Naive thymus-derived CD8-positive, alpha-beta T cell (primary cell): ENCODE data around the gene CFD. TPM values are rescaled to one million over a fixed set of nuclear protein-coding genes. Genes with fewer than 3 reads are reported as not detected.

Source experiments
- ATAC-seq, 2 donors: fragments of 150-1000 bp; cut with Tn5 transposase in 1 of 2; sonication (Bioruptor Pico), chemical (Tn5 transposase) in 1 of 2; 1 replicate in 1 of 2; 2 replicates in 1 of 2; pipeline ENCODE4 v1.10.0; 2021; ENCODE audit warnings: mild to moderate bottlenecking in 2 of 2, moderate library complexity in 2 of 2
- POLR2A ChIA-PET: fragments of 350-600 bp; sonication (Branson Sonifier 250); formaldehyde crosslinking; loops from one replicate; lab custom pipeline; 2021; ENCODE audit warnings: antibody characterized with exemption; lab: Charles Lee
- DNase-seq, 10 donors: peaks; one replicate each; pipeline versions ENCODE4 v3.0.0 to v3.0.0-alpha.2; 2020 to 2022
- H3K27ac Mint-ChIP-seq, 10 donors: one replicate each; pipeline ENCODE4 v1.8.0; 2020 to 2022; ENCODE audit warnings: mild to moderate bottlenecking in 10 of 10, mixed read lengths in 10 of 10, moderate library complexity in 4 of 10, inconsistent platforms in 1 of 10
- H3K27me3 Mint-ChIP-seq, 5 donors: one replicate each; pipeline ENCODE4 v1.8.0; 2021 to 2022; ENCODE audit warnings: mixed read lengths in 5 of 5
- H3K36me3 Mint-ChIP-seq, 3 donors: one replicate each; pipeline ENCODE4 v1.8.0; 2020 to 2022; ENCODE audit warnings: mixed read lengths in 3 of 3, mild to moderate bottlenecking in 2 of 3, inconsistent platforms in 1 of 3
- H3K4me1 Mint-ChIP-seq, 4 donors: one replicate each; pipeline ENCODE4 v1.8.0; 2021 to 2022; ENCODE audit warnings: mixed read lengths in 4 of 4
- H3K4me3 Mint-ChIP-seq, 10 donors: one replicate each; pipeline ENCODE4 v1.8.0; 2020 to 2022; ENCODE audit warnings: mild to moderate bottlenecking in 10 of 10, mixed read lengths in 10 of 10, moderate library complexity in 6 of 10, inconsistent platforms in 1 of 10
- H3K9me3 Mint-ChIP-seq, 9 donors: one replicate each; pipeline ENCODE4 v1.8.0; 2020 to 2022; ENCODE audit warnings: mixed read lengths in 9 of 9, mild to moderate bottlenecking in 3 of 9, inconsistent platforms in 1 of 9, moderate library complexity in 1 of 9
- polyA plus RNA-seq, 3 donors: library from polyadenylated mRNA; unstranded; fragments of 300-500 nt; fragmentation: Illumina TruSeq; gene quantifications; one replicate each; pipeline ENCODE4 v1.2.3, GENCODE V29; 2021
- total RNA-seq, 8 experiments: library from RNA in 2 of 8; stranded (reverse) in 2 of 8; gene quantifications; one replicate each; pipeline ENCODE4 v1.2.3 and lab custom pipeline; 2021 to 2026

Gene CFD
- total and polyA plus RNA-seq, 5 experiments from 2014 or later, result 2.4 to 10.0 (median 3.9) TPM

DNA sequence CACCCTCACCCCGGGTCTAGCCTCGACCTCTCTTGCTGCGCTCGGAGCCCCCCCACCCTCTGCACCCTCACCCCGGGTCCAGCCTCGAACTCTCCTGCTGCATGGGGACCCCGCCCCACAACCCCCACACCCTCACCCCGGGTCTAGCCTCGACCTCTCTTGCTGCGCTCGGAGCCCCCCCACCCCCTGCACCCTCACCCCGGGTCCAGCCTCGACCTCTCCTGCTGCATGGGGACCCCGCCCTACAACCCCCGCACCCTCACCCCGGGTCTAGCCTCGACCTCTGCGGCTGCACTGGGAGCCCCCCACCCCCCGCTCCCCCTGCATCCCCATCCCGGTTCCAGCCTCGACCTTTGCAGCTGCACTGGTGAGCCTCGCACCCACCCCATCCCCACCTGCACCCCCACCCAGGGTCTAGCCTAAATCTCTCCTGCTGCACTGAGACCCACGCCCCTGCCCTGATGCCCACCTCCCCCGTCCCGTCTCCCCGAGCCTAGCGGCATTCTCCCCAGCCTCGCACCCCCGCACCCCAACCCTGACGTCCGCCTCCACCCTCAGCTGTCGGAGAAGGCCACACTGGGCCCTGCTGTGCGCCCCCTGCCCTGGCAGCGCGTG, 1.8 kb downstream of the CFD start:
- Mint-ChIP-seq H3K9me3 (no peaks in the 10 kb centered on the region), H3K27ac (no peak overlapping the region), H3K4me3 (peak overlapping the region in 2 of 10 donors; percentile 43 to 70), H3K4me1 (peaks cover 7 to 28% (median 18%) of the 10 kb centered on the region in 4 donors), H3K27me3 (peaks cover 0 to 11% (median 0%) of the 10 kb centered on the region in 5 donors), H3K36me3 (no peaks in the 10 kb centered on the region)
- ATAC-seq (no peak), DNase-seq (no peak)
- POLR2A ChIA-PET, result interaction anchor here (0.6 to 13.5 kb wide), 6 partner anchors 12 to 218 kb away, joined by 3 to 165 read pairs (median 4); partner anchors contain the start of genes KISS1R, MED16, R3HDM4 and RNU6-9

DNA sequence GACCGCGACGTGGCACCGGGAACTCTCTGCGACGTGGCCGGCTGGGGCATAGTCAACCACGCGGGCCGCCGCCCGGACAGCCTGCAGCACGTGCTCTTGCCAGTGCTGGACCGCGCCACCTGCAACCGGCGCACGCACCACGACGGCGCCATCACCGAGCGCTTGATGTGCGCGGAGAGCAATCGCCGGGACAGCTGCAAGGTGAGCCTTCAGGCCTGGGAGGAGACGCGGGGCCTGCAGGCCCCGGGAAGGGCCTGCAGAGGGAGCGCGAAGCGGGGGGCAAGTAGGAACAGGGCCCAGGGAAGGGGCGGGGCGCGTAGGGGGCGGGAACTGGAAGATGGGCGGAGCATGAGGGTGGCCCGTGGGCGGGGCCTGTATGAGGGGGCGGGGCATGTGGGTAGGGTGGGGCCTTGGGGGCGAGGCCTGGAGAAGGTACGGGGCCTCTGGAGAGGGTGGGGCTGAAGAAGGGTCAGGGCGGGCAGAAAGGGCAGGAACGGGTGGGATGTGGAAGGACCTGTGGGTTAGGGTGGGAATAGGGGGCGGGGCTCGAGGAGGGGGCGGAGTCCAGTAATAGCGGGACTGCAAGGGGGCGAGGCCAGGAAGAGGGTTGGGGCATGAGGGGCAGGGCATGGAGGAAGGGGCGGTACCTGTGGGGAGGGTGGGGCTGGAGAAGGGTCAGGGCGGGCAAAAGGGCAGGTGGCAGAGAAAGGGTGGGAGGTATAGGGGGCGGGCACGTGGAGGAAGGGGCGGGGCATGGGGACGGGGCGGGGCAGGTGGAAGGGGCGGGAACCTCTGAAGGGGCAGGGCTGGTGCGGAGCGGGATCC, 2.5 kb downstream of the CFD start:
- Mint-ChIP-seq H3K27me3 (peaks cover 0 to 11% (median 0%) of the 10 kb centered on the region in 5 donors), H3K27ac (peak overlapping the region in 1 of 10 donors; percentile 86), H3K4me3 (peak overlapping the region in 7 of 10 donors; percentile 58 to 78 (median 69)), H3K4me1 (peaks cover 7 to 28% (median 18%) of the 10 kb centered on the region in 4 donors), H3K9me3 (no peaks in the 10 kb centered on the region), H3K36me3 (no peaks in the 10 kb centered on the region)
- peak; percentile 10 to 49 for ATAC-seq
- POLR2A ChIA-PET, result interaction anchor here (0.6 to 13.5 kb wide), 11 partner anchors 31 to 407 kb away, joined by 3 to 165 read pairs (median 10); partner anchors contain the start of genes CIRBP, KISS1R, MED16 and R3HDM4
- peak; percentile 47 to 85 (median 63) for DNase-seq

DNA sequence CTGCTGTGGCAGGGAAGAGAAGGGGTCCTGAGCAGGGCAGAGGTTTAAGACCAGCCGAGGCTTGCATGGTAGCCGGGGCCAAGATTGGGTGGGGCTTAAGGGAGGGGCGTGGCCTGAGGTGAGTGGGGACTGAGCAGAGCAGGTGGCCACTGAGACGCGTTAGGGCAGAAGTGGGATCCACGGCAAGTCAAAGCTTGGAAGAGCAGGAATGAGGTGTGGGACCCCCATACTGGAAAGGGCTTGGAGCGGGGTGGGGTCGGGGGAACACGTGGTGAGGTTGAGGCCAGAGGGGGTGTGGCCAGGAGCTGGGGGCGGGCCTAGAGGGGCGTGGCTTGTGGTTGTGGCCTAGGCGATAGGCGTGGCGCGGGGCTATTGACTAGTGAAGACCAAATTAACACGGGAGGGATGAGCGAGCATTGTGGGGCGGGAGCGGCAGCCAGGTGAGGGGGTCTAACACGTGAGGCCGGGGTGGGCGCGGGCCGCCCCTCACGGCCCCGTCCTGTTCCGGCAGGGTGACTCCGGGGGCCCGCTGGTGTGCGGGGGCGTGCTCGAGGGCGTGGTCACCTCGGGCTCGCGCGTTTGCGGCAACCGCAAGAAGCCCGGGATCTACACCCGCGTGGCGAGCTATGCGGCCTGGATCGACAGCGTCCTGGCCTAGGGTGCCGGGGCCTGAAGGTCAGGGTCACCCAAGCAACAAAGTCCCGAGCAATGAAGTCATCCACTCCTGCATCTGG, 3.3 kb downstream of the CFD start:
- peaks cover 0 to 8% (median 0%) of the 10 kb centered on the region in 5 donors for H3K27me3 Mint-ChIP-seq
- H3K27ac Mint-ChIP-seq, result peak overlapping the region; percentile 52 to 90 (median 82)
- peaks cover 0 to 6% (median 0%) of the 10 kb centered on the region in 3 donors for H3K36me3 Mint-ChIP-seq
- peak overlapping the region; percentile 64 to 85 (median 72) for H3K4me3 Mint-ChIP-seq
- ATAC-seq (peak; percentile 47 to 68), DNase-seq (peak; percentile 67 to 90 (median 80))
- peaks cover 9 to 26% (median 19%) of the 10 kb centered on the region in 4 donors for H3K4me1 Mint-ChIP-seq
- POLR2A ChIA-PET, result interaction anchor here (0.9 to 13.5 kb wide), 13 partner anchors 17 to 407 kb away, joined by 3 to 165 read pairs (median 9); partner anchors contain the start of genes CIRBP, KISS1R, MED16 and R3HDM4
- no peaks in the 10 kb centered on the region for H3K9me3 Mint-ChIP-seq

DNA sequence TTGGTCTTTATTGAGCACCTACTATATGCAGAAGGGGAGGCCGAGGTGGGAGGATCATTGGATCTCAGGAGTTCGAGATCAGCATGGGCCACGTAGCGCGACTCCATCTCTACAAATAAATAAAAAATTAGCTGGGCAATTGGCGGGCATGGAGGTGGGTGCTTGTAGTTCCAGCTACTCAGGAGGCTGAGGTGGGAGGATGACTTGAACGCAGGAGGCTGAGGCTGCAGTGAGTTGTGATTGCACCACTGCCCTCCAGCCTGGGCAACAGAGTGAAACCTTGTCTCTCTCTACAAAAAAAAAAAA, 3.8 kb downstream of the CFD start:
- ATAC-seq (no peak), DNase-seq (no peak)
- Mint-ChIP-seq H3K4me1 (peaks cover 9 to 26% (median 19%) of the 10 kb centered on the region in 4 donors), H3K36me3 (peaks cover 0 to 7% (median 0%) of the 10 kb centered on the region in 3 donors), H3K4me3 (peak overlapping the region; percentile 60 to 85 (median 74)), H3K27ac (peak overlapping the region in 9 of 10 donors; percentile 63 to 90 (median 81)), H3K9me3 (no peaks in the 10 kb centered on the region), H3K27me3 (peaks cover 0 to 5% (median 0%) of the 10 kb centered on the region in 5 donors)
- POLR2A ChIA-PET, result interaction anchor here (0.6 to 13.5 kb wide), 23 partner anchors 9 to 406 kb away, joined by 3 to 165 read pairs (median 5); partner anchors contain the start of genes CIRBP, KISS1R, MED16 and R3HDM4

DNA sequence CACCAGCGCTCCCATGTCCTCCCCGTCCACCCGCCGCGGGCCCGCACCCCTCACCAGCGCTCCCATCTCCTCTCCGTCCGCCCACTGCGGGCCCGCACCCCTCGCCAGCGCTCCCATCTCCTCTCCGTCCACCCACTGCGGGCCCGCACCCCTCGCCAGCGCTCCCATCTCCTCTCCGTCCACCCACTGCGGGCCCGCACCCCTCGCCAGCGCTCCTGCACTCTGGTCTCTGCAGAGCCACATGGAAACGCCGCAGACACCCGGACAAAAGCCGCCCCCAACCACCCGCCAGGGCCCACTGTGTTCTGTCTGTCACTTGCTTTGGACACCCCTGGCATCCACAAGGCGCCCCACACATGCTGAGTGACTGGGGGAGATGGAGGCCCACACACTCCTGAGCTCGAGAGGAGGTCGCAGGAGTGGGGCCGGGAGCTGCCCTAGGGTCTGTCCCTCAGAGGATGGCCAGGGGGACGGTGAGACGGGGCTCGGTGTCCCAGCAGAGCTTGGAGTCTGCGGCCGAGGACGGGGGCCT, 7.4 kb downstream of the CFD start:
- Mint-ChIP-seq H3K27ac (no peak overlapping the region), H3K27me3 (peaks cover 0 to 2% (median 0%) of the 10 kb centered on the region in 5 donors), H3K4me3 (no peak overlapping the region), H3K36me3 (peaks cover 0 to 28% (median 4%) of the 10 kb centered on the region in 3 donors), H3K4me1 (peaks cover 13 to 30% (median 18%) of the 10 kb centered on the region in 4 donors), H3K9me3 (no peaks in the 10 kb centered on the region)
- POLR2A ChIA-PET, result interaction anchor here (0.8 to 13.5 kb wide), 6 partner anchors 27 to 153 kb away, joined by 3 to 165 read pairs (median 6); partner anchors contain the start of genes KISS1R, MED16, R3HDM4 and RNU6-9
- DNase-seq (no peak), ATAC-seq (no peak)

DNA sequence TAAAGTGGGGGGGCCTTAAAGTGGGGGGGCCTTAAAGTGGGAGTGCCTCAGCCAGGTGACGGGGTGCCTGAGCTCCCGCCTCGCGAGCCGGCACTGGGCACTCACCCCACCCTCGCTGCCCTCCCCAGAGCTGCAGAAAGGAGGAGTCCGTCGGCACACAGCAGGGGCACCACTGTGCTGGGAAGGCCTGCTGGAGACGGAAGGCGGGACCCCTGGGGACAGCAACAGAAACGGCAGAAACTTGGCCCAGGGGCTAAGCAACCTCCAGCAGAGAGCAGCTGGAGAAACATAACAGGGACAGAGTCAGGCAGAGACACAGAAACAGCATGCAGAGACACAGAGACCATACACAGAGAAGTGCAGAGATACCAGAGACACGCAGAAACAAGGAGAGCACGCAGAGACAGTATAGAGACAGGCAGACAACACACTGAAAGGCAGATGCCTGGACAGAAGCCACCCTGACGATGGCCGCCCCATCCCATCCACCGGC, 7.9 kb downstream of the CFD start:
- no peak for DNase-seq
- peak overlapping the region in 3 of 10 donors; percentile 43 to 74 (median 57) for H3K27ac Mint-ChIP-seq
- H3K27me3 Mint-ChIP-seq, result peaks cover 0 to 2% (median 0%) of the 10 kb centered on the region in 5 donors
- H3K9me3 Mint-ChIP-seq, result no peaks in the 10 kb centered on the region
- no peak for ATAC-seq
- peaks cover 15 to 35% (median 22%) of the 10 kb centered on the region in 4 donors for H3K4me1 Mint-ChIP-seq
- POLR2A ChIA-PET, result interaction anchor here (0.8 to 13.5 kb wide), 5 partner anchors 26 to 152 kb away, joined by 3 to 165 read pairs (median 3); partner anchors contain the start of genes KISS1R, MED16, R3HDM4 and RNU6-9
- peaks cover 0 to 28% (median 4%) of the 10 kb centered on the region in 3 donors for H3K36me3 Mint-ChIP-seq
- no peak overlapping the region for H3K4me3 Mint-ChIP-seq

DNA sequence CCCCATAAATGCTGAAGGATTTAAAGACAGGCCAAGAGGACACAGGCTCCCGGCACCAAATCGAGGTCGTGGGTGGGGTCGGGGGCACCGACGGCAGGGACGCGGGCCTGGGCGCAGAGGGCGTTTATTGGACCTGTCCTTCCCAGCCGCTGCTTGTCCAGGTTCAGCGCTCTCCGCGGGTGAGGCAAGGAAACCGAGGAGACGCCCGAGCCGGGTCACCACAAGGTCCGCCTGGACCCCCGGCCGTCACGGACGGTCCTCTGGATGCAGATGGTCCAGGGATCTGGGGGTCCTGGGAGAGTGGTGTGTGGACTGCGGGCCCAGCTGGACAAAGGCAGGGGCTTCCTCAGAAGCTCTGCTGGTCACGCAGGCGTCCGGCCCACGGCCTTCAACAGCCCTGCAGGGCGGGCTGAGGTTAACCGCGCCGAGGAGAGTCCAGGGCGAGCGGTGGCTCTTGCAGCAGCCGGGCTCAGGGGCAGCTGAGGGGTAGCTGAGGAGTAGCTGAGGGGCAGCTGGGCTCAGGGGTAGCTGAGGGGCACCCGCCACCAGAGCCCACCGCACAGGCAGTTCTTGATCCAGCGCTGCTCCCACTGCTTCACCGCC, 8.5 kb downstream of the CFD start:
- H3K27ac Mint-ChIP-seq, result peak overlapping the region in 1 of 10 donors; percentile 43
- ATAC-seq (no peak), DNase-seq (no peak)
- peaks cover 0 to 2% (median 0%) of the 10 kb centered on the region in 5 donors for H3K27me3 Mint-ChIP-seq
- H3K4me3 Mint-ChIP-seq, result no peak overlapping the region
- H3K36me3 Mint-ChIP-seq, result peaks cover 0 to 28% (median 4%) of the 10 kb centered on the region in 3 donors
- peaks cover 11 to 34% (median 21%) of the 10 kb centered on the region in 4 donors for H3K4me1 Mint-ChIP-seq
- no peaks in the 10 kb centered on the region for H3K9me3 Mint-ChIP-seq
- POLR2A ChIA-PET, result interaction anchor here (0.8 to 13.5 kb wide), 3 partner anchors 28 to 49 kb away, joined by 3 to 165 read pairs (median 3); partner anchors contain the start of genes KISS1R and R3HDM4

DNA sequence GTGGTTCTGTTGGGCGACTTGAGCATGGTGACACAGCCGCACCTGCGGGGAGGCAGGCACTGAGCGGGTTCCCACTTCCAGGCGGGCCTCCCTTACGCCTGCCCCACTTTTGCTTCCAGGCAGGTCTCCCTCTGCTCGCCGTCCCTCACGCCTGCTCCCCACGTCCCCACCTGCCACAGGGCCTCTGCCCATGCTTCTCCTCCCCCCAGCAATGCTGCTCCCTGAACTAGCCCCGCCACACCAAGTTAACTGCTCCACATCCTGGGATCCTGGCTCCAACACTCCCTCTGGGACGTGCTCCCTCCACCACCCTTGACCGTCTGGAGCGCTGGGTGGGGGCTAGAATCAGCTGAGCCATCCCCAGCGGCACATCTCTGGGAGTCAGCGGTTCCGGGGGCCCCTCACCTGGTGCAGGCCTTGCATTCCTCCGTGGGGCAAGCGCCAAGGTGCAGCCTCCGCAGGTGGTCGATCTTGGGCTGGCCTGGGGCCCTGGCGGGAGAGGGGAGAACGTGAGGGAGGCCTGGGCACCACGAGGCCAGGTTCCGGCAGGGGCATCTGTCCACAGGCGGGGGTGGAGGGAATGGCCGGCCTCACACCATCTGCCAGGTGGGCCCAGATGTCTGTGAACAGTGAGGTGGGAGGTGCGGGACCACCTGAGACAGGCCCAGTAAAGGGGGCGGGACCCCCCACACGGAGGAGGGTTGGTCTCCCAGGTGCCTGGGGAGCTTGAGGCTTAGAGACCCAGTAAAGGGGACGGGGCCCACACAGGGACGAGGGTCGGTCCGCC, 9.2 kb downstream of the CFD start:
- ATAC-seq, result no peak

DNA sequence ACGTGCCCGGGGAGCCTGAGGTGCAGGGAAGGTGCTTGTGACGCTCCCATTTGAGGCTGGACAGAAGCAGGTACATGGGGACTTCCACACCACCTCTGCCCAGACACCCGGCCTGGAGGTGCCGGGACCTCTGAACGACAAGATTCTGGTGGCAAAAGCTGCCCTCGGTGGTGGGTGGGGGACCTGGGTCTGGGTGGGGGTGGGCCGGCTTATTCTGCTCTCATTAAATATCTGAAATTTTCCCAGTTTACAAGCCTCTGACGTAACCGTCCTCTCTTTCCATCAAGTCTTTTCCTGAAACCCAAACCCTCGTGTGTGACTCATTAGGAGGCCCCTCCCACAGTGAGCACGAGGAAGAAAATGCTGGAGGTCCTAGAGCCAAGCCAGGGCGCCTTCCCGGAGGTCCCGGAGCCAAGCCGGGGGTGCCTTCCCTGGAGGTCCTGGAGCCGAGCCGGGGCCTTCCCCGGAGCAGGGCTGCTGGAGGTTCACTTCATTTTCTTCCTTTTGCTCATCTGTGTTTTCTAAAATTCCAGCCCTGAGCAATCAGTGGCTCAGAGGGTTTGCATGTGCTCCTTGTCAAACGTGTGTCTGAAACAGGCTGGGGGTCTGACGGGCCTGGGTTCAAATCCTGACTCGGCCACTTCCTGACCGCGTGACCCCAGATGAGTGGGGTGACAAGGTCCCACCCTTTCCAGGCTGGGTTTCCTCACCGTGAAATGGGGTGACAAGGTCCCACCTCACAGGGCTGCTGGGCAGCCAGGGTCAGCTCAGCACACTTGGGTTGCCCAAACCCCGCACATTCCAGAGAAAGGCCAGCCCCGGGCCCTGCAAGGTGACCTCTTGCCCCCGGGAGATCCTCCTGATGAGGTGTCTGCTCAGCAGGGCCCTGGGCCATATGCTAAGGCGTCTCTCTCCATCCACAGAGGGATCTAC, 10.0 kb downstream of the CFD start:
- H3K27ac Mint-ChIP-seq, result peak overlapping the region in 5 of 10 donors; percentile 35 to 91 (median 63)
- peaks cover 9 to 23% (median 12%) of the 10 kb centered on the region in 4 donors for H3K4me1 Mint-ChIP-seq
- peaks cover 0 to 28% (median 4%) of the 10 kb centered on the region in 3 donors for H3K36me3 Mint-ChIP-seq
- POLR2A ChIA-PET, result interaction anchor here (0.7 to 13.5 kb wide), 3 partner anchors 19 to 48 kb away, joined by 3 to 165 read pairs (median 4); partner anchors contain the start of genes KISS1R and R3HDM4
- no peaks in the 10 kb centered on the region for H3K9me3 Mint-ChIP-seq
- ATAC-seq (no peak), DNase-seq (no peak)
- peak overlapping the region in 1 of 10 donors; percentile 39 for H3K4me3 Mint-ChIP-seq
- peaks cover 0 to 2% (median 0%) of the 10 kb centered on the region in 5 donors for H3K27me3 Mint-ChIP-seq

More for the DNA sequence above, 9.2 kb downstream of the CFD start:
- POLR2A ChIA-PET, result interaction anchor here (13.5 kb wide), 1 partner anchor 49 kb away, joined by 165 read pairs; the partner anchor contains the start of genes KISS1R and R3HDM4
- peaks cover 0 to 28% (median 4%) of the 10 kb centered on the region in 3 donors for H3K36me3 Mint-ChIP-seq
- no peak for DNase-seq
- peaks cover 0 to 2% (median 0%) of the 10 kb centered on the region in 5 donors for H3K27me3 Mint-ChIP-seq
- no peak overlapping the region for H3K4me3 Mint-ChIP-seq
- H3K27ac Mint-ChIP-seq, result peak overlapping the region in 2 of 10 donors; percentile 11 to 67
- H3K9me3 Mint-ChIP-seq, result no peaks in the 10 kb centered on the region
- H3K4me1 Mint-ChIP-seq, result peaks cover 9 to 28% (median 15%) of the 10 kb centered on the region in 4 donors
